Endothelial cell of umbilical vein (primary cell): ENCODE data around the gene CDC42EP3.

Experiments
- EZH2 ChIP-seq: IDR thresholded peaks from 2 replicates; pipeline ENCODE4 v1.6.1; 2012; ENCODE audit warnings: borderline replicate concordance, low read depth, mild to moderate bottlenecking, moderate library complexity, low read length, inconsistent platforms; ENCODE audit not compliant: severe bottlenecking
- FOS ChIP-seq: IDR thresholded peaks from 2 replicates; pipeline ENCODE4 v1.6.1; 2011; ENCODE audit warnings: mild to moderate bottlenecking, low read length, moderate library complexity, borderline replicate concordance; ENCODE audit not compliant: insufficient read depth
- GATA2 ChIP-seq: IDR thresholded peaks from 2 replicates; pipeline ENCODE4 v1.7.0; 2011; ENCODE audit warnings: low read depth, mild to moderate bottlenecking, moderate library complexity, mixed read lengths, low read length; ENCODE audit not compliant: insufficient read length, insufficient read depth
- JUN ChIP-seq: IDR thresholded peaks from 2 replicates; pipeline ENCODE4 v1.6.1; 2011; ENCODE audit warnings: borderline replicate concordance, low read depth; ENCODE audit not compliant: insufficient read length, insufficient read depth
- MYC ChIP-seq: IDR thresholded peaks from one replicate; pipeline ENCODE4 v1.6.1; 2011; ENCODE audit warnings: mild to moderate bottlenecking, low read depth, low read length
- POLR2A ChIP-seq: IDR thresholded peaks from 2 replicates; pipeline ENCODE4 v1.6.1; 2012; ENCODE audit warnings: low read depth, mild to moderate bottlenecking, control low read depth, low read length
- POLR2AphosphoS5 ChIP-seq: IDR thresholded peaks from 2 replicates; pipeline ENCODE4 v1.6.1; 2012; ENCODE audit warnings: low read depth, mild to moderate bottlenecking, control low read depth, low read length, moderate library complexity; ENCODE audit not compliant: insufficient read depth
- TF ChIP-seq, protein P1 (sequence below), 2 donors: IDR thresholded peaks; 1 replicate in 1 of 2; 2 replicates in 1 of 2; pipeline ENCODE4 v1.5.1; 2011; ENCODE audit warnings: low read length in 2 of 2, mild to moderate bottlenecking in 2 of 2, moderate library complexity in 2 of 2, control low read depth in 1 of 2, inconsistent platforms in 1 of 2, low read depth in 1 of 2; ENCODE audit not compliant: insufficient read depth in 1 of 2; ENCODE audit errors: extremely low read depth in 1 of 2
- TF ChIP-seq, protein P2 (sequence below): IDR thresholded peaks from 2 replicates; pipeline ENCODE4 v1.6.1; 2011; ENCODE audit not compliant: insufficient read depth, insufficient read length

DNA sequence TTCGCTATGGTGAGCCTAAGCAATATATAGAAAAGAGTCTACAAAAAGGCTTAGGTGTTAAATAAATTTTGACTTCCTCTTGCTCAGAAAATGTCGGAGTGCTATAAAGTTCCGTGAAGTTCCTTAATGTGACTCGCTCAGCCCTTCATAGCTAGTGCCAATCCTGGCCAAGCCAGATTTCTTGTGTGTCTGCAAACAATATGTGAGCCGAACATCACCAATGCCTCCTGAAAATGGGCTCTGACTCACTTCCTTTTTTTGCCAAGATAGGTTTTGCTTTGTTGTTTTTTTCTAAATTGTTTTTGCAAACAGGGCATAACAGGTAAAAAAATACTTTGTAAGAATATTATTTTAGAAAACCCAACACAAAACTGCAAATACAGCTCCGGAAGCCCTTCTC lies 26.1 kb downstream of the CDC42EP3 start:
- TF ChIP-seq, protein P1, sequence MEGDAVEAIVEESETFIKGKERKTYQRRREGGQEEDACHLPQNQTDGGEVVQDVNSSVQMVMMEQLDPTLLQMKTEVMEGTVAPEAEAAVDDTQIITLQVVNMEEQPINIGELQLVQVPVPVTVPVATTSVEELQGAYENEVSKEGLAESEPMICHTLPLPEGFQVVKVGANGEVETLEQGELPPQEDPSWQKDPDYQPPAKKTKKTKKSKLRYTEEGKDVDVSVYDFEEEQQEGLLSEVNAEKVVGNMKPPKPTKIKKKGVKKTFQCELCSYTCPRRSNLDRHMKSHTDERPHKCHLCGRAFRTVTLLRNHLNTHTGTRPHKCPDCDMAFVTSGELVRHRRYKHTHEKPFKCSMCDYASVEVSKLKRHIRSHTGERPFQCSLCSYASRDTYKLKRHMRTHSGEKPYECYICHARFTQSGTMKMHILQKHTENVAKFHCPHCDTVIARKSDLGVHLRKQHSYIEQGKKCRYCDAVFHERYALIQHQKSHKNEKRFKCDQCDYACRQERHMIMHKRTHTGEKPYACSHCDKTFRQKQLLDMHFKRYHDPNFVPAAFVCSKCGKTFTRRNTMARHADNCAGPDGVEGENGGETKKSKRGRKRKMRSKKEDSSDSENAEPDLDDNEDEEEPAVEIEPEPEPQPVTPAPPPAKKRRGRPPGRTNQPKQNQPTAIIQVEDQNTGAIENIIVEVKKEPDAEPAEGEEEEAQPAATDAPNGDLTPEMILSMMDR (IDR thresholded peaks at IDR 0.05; ENCODE audit: extremely low read depth in 1 of 2, insufficient read depth in 1 of 2, low read depth in 1 of 2, low read length in 2 of 2), result no peak
- TF ChIP-seq POLR2AphosphoS5 (no peak), EZH2 (no peak), POLR2A (peak; percentile 22), FOS (peak; percentile 75), GATA2 (peak; percentile 20), JUN (peak; percentile 80), MYC (no peak)
- TF ChIP-seq, protein P2, sequence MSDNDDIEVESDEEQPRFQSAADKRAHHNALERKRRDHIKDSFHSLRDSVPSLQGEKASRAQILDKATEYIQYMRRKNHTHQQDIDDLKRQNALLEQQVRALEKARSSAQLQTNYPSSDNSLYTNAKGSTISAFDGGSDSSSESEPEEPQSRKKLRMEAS, result no peak
